Hepatocyte (in vitro differentiated cells): ENCODE measurements around the gene COL5A1. TPM values are rescaled to one million over a fixed set of nuclear protein-coding genes. Genes with fewer than 3 reads are reported as not detected.

Source experiments
- DNase-seq: peaks from one replicate; pipeline ENCODE4 v3.0.0-alpha.2; 2016; ENCODE audit warnings: low spot score
- H2AFZ ChIP-seq: fragments of 200-600 bp; sonication (generic); 2 replicates; pipeline ENCODE4 v1.6.0; 2016; ENCODE audit warnings: antibody characterized with exemption, mild to moderate bottlenecking
- H3K27ac ChIP-seq: fragments of 200-600 bp; sonication (generic); 2 replicates; pipeline ENCODE4 v1.5.1; 2016; ENCODE audit warnings: mild to moderate bottlenecking
- H3K27me3 ChIP-seq: fragments of 200-600 bp; sonication (generic); 2 replicates; pipeline ENCODE4 v1.6.1; 2016
- H3K36me3 ChIP-seq: fragments of 200-600 bp; sonication (generic); replicated peaks from 2 replicates; pipeline ENCODE4 v1.5.1; 2016; ENCODE audit warnings: low read depth; ENCODE audit not compliant: insufficient read depth
- H3K4me1 ChIP-seq: fragments of 200-600 bp; sonication (generic); 2 replicates; pipeline ENCODE4 v1.5.1; 2016; ENCODE audit warnings: mild to moderate bottlenecking, moderate library complexity; ENCODE audit not compliant: insufficient read depth
- H3K4me2 ChIP-seq: fragments of 200-600 bp; sonication (generic); 2 replicates; pipeline ENCODE4 v1.6.0; 2016
- H3K4me3 ChIP-seq: fragments of 200-600 bp; sonication (generic); 2 replicates; pipeline ENCODE4 v1.5.1; 2016; ENCODE audit warnings: mild to moderate bottlenecking
- H3K79me2 ChIP-seq: fragments of 200-600 bp; sonication (generic); 2 replicates; pipeline ENCODE4 v1.6.0; 2017; ENCODE audit warnings: mild to moderate bottlenecking
- H3K9me2 ChIP-seq: fragments of 200-600 bp; sonication (generic); replicated peaks from 2 replicates; pipeline ENCODE4 v1.6.0; 2017; ENCODE audit warnings: mild to moderate bottlenecking; ENCODE audit not compliant: insufficient read depth
- H3K9me3 ChIP-seq: fragments of 200-600 bp; sonication (generic); 2 replicates; pipeline ENCODE4 v1.5.1; 2016; ENCODE audit warnings: low read depth, mild to moderate bottlenecking
- H4K20me1 ChIP-seq: fragments of 200-600 bp; sonication (generic); 2 replicates; pipeline ENCODE4 v1.6.0; 2016; ENCODE audit warnings: mild to moderate bottlenecking; ENCODE audit not compliant: insufficient read depth, poor library complexity, severe bottlenecking
- EZH2 ChIP-seq: fragments of 200-600 bp; sonication (generic); IDR thresholded peaks from 2 replicates; pipeline ENCODE4 v1.6.1; 2016; ENCODE audit warnings: antibody characterized with exemption, mild to moderate bottlenecking, borderline replicate concordance
- EZH2phosphoT487 ChIP-seq: fragments of 200-600 bp; sonication (generic); IDR thresholded peaks from one replicate; pipeline ENCODE4 v1.6.1; 2018; ENCODE audit warnings: antibody characterized with exemption, mild to moderate bottlenecking, low read depth, moderate library complexity; ENCODE audit not compliant: unreplicated experiment, severe bottlenecking
- WGBS: methylation state at CpG from one replicate; pipeline ENCODE4 v1.1.6; 2016; ENCODE audit warnings: low lambda C conversion rate; ENCODE audit errors: missing lambda C conversion rate; 5-methylcytosine and 5-hydroxymethylcytosine counted together
- polyA plus RNA-seq: library from polyadenylated mRNA; unstranded; fragments of >200 nt; fragmentation: Nextera tagmentation; extraction: Ambion mirVana; gene quantifications from 2 replicates; pipeline ENCODE4 v1.2.1, GENCODE V29; 2016
- total RNA-seq: library from RNA; depleted of rRNA; stranded (reverse); fragments of >200 nt; gene quantifications from 2 replicates; pipeline ENCODE4 v1.2.3, GENCODE V29; 2014
- TF ChIP-seq, protein P1 (sequence below): fragments of 200-600 bp; sonication (generic); IDR thresholded peaks from 2 replicates; pipeline ENCODE4 v1.5.1; 2016; ENCODE audit warnings: antibody characterized with exemption, mild to moderate bottlenecking; ENCODE audit not compliant: poor library complexity

Gene COL5A1
- total and polyA plus RNA-seq, 2 experiments from 2014 or later = 342 to 347 TPM

DNA sequence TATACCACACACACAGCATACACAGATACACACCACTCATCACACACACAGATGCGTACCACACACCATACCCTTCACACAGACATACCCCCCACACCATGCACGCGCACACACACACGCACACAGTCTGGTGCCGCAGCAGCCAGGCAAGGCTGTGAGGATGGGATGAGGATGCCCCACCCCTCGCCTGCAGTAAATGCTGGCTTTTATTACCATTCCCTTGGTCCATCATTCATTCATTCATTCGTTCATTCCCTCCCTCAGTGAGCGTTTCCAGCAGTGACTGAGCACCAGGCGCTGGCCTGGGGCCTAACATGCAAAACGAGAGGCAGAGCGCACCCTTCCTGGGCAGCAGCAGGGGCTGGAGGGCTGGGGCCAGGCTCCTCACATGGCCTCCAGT lies 187.3 kb downstream of the COL5A1 start:
- no peaks in the 10 kb centered on the region for H3K79me2 ChIP-seq
- no peak overlapping the region for H3K4me3 ChIP-seq
- H4K20me1 ChIP-seq = no peaks in the 10 kb centered on the region
- no peak for DNase-seq
- 96% methylated on average over 11 of the region's 11 CpGs for WGBS
- no peaks in the 10 kb centered on the region for H3K9me2 ChIP-seq
- H3K27me3 ChIP-seq = no peaks in the 10 kb centered on the region
- no peak overlapping the region for H3K27ac ChIP-seq
- no peaks in the 10 kb centered on the region for H3K9me3 ChIP-seq
- no peak overlapping the region for H2AFZ ChIP-seq
- no peaks in the 10 kb centered on the region for H3K4me1 ChIP-seq
- TF ChIP-seq EZH2 (no peak), EZH2phosphoT487 (no peak)
- TF ChIP-seq, protein P1, sequence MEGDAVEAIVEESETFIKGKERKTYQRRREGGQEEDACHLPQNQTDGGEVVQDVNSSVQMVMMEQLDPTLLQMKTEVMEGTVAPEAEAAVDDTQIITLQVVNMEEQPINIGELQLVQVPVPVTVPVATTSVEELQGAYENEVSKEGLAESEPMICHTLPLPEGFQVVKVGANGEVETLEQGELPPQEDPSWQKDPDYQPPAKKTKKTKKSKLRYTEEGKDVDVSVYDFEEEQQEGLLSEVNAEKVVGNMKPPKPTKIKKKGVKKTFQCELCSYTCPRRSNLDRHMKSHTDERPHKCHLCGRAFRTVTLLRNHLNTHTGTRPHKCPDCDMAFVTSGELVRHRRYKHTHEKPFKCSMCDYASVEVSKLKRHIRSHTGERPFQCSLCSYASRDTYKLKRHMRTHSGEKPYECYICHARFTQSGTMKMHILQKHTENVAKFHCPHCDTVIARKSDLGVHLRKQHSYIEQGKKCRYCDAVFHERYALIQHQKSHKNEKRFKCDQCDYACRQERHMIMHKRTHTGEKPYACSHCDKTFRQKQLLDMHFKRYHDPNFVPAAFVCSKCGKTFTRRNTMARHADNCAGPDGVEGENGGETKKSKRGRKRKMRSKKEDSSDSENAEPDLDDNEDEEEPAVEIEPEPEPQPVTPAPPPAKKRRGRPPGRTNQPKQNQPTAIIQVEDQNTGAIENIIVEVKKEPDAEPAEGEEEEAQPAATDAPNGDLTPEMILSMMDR = no peak
- H3K36me3 ChIP-seq = no peaks in the 10 kb centered on the region
- H3K4me2 ChIP-seq = no peak overlapping the region

GRCh38 chr9:134829356-134829937 lies 187.8 kb downstream of the COL5A1 start:
- TF ChIP-seq EZH2phosphoT487 = no peak
- TF ChIP-seq, protein P1 = no peak
- no peak for TF ChIP-seq EZH2
- Histone ChIP-seq H3K36me3 (no peaks in the 10 kb centered on the region), H2AFZ (no peak overlapping the region), H3K4me2 (no peak overlapping the region), H3K9me3 (no peaks in the 10 kb centered on the region), H3K9me2 (no peaks in the 10 kb centered on the region), H3K4me1 (no peaks in the 10 kb centered on the region), H3K27me3 (no peaks in the 10 kb centered on the region), H4K20me1 (no peaks in the 10 kb centered on the region), H3K79me2 (no peaks in the 10 kb centered on the region), H3K27ac (no peak overlapping the region), H3K4me3 (no peak overlapping the region)
- WGBS = 97% methylated on average over 19 of the region's 35 CpGs
- DNase-seq = no peak

- Histone ChIP-seq H4K20me1 (no peaks in the 10 kb centered on the region), H3K27ac (no peak overlapping the region), H2AFZ (no peak overlapping the region), H3K4me3 (no peak overlapping the region), H3K36me3 (no peaks in the 10 kb centered on the region), H3K79me2 (no peaks in the 10 kb centered on the region), H3K27me3 (no peaks in the 10 kb centered on the region), H3K9me2 (no peaks in the 10 kb centered on the region), H3K9me3 (no peaks in the 10 kb centered on the region), H3K4me2 (no peak overlapping the region), H3K4me1 (no peaks in the 10 kb centered on the region)
- DNase-seq = no peak
- TF ChIP-seq, protein P1 = no peak
- TF ChIP-seq EZH2 (no peak), EZH2phosphoT487 (no peak)
- WGBS = 93% methylated on average over 19 of the region's 19 CpGs
Observed at GRCh38 chr9:134830126-134830525, 188.5 kb downstream of the COL5A1 start.
